Measurements from ENCODE around the gene PLA2G10. TPM values are rescaled to one million over a fixed set of nuclear protein-coding genes. Genes with fewer than 3 reads are reported as not detected.

The PLA2G10 gene
- polyA plus RNA-seq, 1 of the 3 experiments (the other 2 are of a cell fraction) = not detected

- H2AFZ ChIP-seq (ENCODE audit: low read depth) = no peak overlapping the region
- no peak overlapping the region for H3K27ac ChIP-seq (ENCODE audit: low read depth in 2 of 2, low read length in 1 of 2)
- DNase-seq = no peak
- no peaks in the 10 kb centered on the region for H3K9me2 ChIP-seq
- WGBS (ENCODE audit: low lambda C conversion rate) = 65% methylated on average over 2 of the region's 2 CpGs
- no peak overlapping the region for H3K9ac ChIP-seq
- no peaks in the 10 kb centered on the region for H3K27me3 ChIP-seq (ENCODE audit: insufficient read depth)
- no peaks in the 10 kb centered on the region; a peak in 1 of 4 replicates for H3K4me1 ChIP-seq (ENCODE audit: control insufficient read depth in 1 of 2, insufficient read depth in 2 of 2, low read depth in 1 of 2, low read length in 1 of 2)
- CTCF ChIA-PET = interaction anchor here (1.6 kb wide), 1 partner anchor 15 kb away, joined by 3 read pairs; no protein-coding TSS in a partner anchor
- no peak overlapping the region for H3K4me3 ChIP-seq (ENCODE audit: low read depth in 2 of 2, low read length in 1 of 2)
- no peak overlapping the region for H3K4me2 ChIP-seq
- no peaks in the 10 kb centered on the region for H3F3A ChIP-seq (replicated peaks; ENCODE audit: insufficient read depth)
- H3K79me2 ChIP-seq (ENCODE audit: insufficient read depth) = peaks cover 9% of the 10 kb centered on the region; the same call in 1 of the 2 replicates
- no peaks in the 10 kb centered on the region for H4K20me1 ChIP-seq (ENCODE audit: insufficient read depth)
- TF ChIP-seq GABPA (IDR thresholded peaks at IDR 0.05; ENCODE audit: low read depth) (no peak), EP300 (IDR thresholded peaks at IDR 0.05; ENCODE audit: borderline replicate concordance in 1 of 2, low read depth in 1 of 2, low read length in 1 of 2) (no peak), SIN3A (IDR thresholded peaks at IDR 0.05; ENCODE audit: borderline replicate concordance, low read depth, low read length) (no peak), ELF1 (IDR thresholded peaks at IDR 0.05) (no peak), USF2 (IDR thresholded peaks at IDR 0.05; ENCODE audit: borderline replicate concordance, low read depth, low read length) (no peak), NRF1 (IDR thresholded peaks at IDR 0.05; ENCODE audit: low read depth, low read length) (no peak), JUND (IDR thresholded peaks at IDR 0.05) (no peak), PBX3 (IDR thresholded peaks at IDR 0.05) (no peak), RFX5 (IDR thresholded peaks at IDR 0.05; ENCODE audit: low read length) (no peak), CHD2 (IDR thresholded peaks at IDR 0.05; ENCODE audit: low read length, partially characterized antibody) (no peak), CTCF (IDR thresholded peaks at IDR 0.05) (no peak), GATA2 (CRISPR knock-in tag; IDR thresholded peaks at IDR 0.05) (no peak), MEF2A (IDR thresholded peaks at IDR 0.05; ENCODE audit: borderline replicate concordance, low read depth) (no peak), FOXJ3 (CRISPR knock-in tag; IDR thresholded peaks at IDR 0.05) (no peak), FOSL2 (IDR thresholded peaks at IDR 0.05; ENCODE audit: borderline replicate concordance, low read depth) (no peak), IRF3 (IDR thresholded peaks at IDR 0.05; ENCODE audit: low read depth, low read length) (no peak), FOXM1 (IDR thresholded peaks at IDR 0.05; ENCODE audit: low read depth) (no peak), TEAD4 (IDR thresholded peaks at IDR 0.05; ENCODE audit: borderline replicate concordance, insufficient read depth) (no peak)
- TF ChIP-seq, protein P1, sequence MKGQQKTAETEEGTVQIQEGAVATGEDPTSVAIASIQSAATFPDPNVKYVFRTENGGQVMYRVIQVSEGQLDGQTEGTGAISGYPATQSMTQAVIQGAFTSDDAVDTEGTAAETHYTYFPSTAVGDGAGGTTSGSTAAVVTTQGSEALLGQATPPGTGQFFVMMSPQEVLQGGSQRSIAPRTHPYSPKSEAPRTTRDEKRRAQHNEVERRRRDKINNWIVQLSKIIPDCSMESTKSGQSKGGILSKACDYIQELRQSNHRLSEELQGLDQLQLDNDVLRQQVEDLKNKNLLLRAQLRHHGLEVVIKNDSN (IDR thresholded peaks at IDR 0.05; ENCODE audit: borderline replicate concordance, low read depth) = no peak
- TF ChIP-seq, protein P2, sequence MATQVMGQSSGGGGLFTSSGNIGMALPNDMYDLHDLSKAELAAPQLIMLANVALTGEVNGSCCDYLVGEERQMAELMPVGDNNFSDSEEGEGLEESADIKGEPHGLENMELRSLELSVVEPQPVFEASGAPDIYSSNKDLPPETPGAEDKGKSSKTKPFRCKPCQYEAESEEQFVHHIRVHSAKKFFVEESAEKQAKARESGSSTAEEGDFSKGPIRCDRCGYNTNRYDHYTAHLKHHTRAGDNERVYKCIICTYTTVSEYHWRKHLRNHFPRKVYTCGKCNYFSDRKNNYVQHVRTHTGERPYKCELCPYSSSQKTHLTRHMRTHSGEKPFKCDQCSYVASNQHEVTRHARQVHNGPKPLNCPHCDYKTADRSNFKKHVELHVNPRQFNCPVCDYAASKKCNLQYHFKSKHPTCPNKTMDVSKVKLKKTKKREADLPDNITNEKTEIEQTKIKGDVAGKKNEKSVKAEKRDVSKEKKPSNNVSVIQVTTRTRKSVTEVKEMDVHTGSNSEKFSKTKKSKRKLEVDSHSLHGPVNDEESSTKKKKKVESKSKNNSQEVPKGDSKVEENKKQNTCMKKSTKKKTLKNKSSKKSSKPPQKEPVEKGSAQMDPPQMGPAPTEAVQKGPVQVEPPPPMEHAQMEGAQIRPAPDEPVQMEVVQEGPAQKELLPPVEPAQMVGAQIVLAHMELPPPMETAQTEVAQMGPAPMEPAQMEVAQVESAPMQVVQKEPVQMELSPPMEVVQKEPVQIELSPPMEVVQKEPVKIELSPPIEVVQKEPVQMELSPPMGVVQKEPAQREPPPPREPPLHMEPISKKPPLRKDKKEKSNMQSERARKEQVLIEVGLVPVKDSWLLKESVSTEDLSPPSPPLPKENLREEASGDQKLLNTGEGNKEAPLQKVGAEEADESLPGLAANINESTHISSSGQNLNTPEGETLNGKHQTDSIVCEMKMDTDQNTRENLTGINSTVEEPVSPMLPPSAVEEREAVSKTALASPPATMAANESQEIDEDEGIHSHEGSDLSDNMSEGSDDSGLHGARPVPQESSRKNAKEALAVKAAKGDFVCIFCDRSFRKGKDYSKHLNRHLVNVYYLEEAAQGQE (IDR thresholded peaks at IDR 0.05; ENCODE audit: low read depth, low read length) = no peak
- no peaks in the 10 kb centered on the region for H3K9me3 ChIP-seq
- peaks cover 9 to 47% of the 10 kb centered on the region in 2 experiments for H3K36me3 ChIP-seq (replicated peaks in 1 of 2; ENCODE audit: control insufficient read depth in 1 of 2, insufficient read depth in 2 of 2, low read length in 1 of 2)
- POLR2A ChIA-PET = interaction anchor here (0.6 kb wide), 1 partner anchor 341 kb away, joined by 3 read pairs; no protein-coding TSS in a partner anchor
These were observed 36.0 kb downstream of the PLA2G10 start for GRCh38 chr16:14658063-14658462.
